ENCODE data around the gene RAB2B.

RAB2B gene

DNA sequence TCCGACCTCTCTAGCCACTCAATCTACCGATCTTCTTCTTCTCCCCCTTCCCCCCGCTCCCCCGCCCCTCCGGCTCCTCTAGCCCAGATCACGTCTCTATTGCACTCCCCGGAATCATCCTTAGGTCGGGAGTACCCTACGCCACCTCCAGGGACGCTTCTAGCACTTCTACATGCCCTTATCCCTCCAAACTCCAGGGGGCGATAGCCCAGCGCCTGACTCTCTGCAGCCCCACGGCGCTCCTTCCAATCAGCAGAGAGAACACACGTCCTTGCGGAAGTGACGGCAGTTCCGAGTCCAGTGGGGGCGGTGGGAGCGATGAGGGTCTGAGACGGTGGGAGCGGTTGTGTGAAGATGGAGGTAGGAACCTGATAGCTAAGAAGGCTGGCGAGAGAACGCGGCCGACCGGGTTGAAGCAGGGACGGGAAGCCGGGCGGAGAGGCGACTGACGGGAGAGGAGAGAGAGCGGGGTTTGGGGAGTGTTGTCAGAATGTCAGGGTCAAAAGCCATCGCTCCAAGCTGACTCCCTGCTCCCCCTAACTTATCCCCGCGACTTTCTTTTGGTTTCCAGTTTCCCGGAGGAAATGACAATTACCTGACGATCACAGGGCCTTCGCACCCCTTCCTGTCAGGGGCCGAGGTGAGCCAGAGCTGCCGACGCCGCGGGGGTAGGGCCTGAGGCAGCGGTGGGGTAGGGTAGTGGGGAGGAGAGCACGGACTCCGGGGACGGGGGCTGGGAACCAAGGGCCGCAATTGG, at the start of gene RAB2B, which contains the start of gene TOX4:
Gene RAB2B, minus strand, starts transcription at position 35 of the 757 bp plus-strand sequence. CDS start 87 bp downstream, outside the sequence.
Gene TOX4, plus strand, starts transcription at position 271 of the 757 bp plus-strand sequence. Its CDS starts 84 bp downstream, at position 355.
- Histone ChIP-seq H3K27ac (peak within 1 kb of the TSS; percentile 93), H3K4me3 (peak within 1 kb of the TSS; percentile 95)
- peak; percentile 94 for TF ChIP-seq CTCF (IDR thresholded peaks at IDR 0.05)
- peak; percentile 98 for DNase-seq (ENCODE audit: low spot score)

DNA sequence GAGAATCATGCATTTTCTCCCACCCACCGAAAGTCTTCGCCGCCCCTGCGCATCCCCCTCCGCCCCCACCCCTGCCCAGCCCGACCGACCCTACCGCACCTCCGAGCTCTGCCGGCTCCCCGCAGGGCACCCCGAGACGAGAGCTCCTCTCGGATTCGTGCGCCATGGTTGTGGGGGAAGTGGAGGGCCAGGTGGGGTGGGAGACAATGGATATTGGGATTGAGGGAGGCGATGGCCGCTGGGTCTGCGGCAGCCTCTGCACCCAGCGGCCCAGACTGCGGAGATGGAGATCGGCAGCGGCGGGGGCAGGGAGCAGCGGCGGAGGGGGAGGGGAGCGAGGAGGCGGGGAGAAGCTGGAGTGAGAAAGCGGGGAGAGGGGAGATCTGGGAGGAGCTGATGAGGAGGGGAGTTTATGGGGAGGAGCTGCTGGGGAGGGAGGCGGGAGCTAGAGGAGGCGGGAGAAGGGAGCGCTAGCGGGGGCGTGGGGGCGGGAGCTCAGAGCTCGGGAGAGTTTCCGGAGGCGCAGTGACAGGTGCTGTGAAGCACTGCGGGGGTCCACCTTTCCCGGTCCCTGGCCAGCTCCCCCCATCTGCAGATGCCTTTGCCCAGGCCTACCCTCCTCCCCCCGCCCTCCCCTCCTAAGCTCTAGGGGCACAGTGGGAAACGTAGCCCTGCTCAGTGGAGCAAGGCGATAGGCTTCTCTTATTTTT, 49.4 kb upstream of the RAB2B start, which contains the start of gene SALL2:
Gene SALL2, minus strand, starts transcription at position 385 of the 710 bp plus-strand sequence. Its CDS starts 219 bp downstream, at position 166.
- Histone ChIP-seq H3K4me3 (peak within 1 kb of the TSS; percentile 98), H3K27ac (peak within 1 kb of the TSS; percentile 68 to 87)
- no peak for TF ChIP-seq CTCF (IDR thresholded peaks at IDR 0.05)
- DNase-seq (ENCODE audit: low spot score): no peak

GRCh38 chr14:21525571-21525961, 48.8 kb upstream of the RAB2B start:
- DNase-seq (ENCODE audit: low spot score): no peak
- no peak for TF ChIP-seq CTCF (IDR thresholded peaks at IDR 0.05)
- H3K27ac ChIP-seq: peak overlapping the region; percentile 68 to 87
- peak overlapping the region; percentile 98 for H3K4me3 ChIP-seq

- Histone ChIP-seq H3K4me3 (peak overlapping the region; percentile 98), H3K27ac (peak overlapping the region; percentile 68 to 87)
- DNase-seq (ENCODE audit: low spot score): no peak
- TF ChIP-seq CTCF (IDR thresholded peaks at IDR 0.05): no peak
These were observed 48.1 kb upstream of the RAB2B start for GRCh38 chr14:21524575-21525490.

GRCh38 chr14:21523203-21523602, 46.4 kb upstream of the RAB2B start:
- no peak for TF ChIP-seq CTCF (IDR thresholded peaks at IDR 0.05)
- no peak overlapping the region for H3K27ac ChIP-seq
- H3K4me3 ChIP-seq: no peak overlapping the region
- no peak for DNase-seq (ENCODE audit: low spot score)

DNA sequence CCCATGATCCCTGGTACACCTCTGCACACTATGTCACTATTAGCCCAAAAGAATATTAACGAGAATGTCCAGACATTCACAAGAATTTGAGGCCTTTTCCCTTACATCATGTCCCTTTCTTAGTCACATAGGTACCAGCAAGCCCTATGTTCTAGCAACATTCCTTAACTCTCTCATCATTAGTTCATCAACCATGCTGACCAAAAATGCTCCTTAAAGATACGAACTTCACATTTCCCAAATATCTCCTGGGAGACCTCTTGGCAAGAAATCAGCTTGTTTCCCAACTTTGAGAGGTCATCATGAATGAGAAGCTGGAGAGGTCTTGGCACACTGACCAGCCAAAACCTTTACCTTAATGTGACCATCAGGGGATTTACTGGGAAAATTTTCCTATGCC, 44.7 kb upstream of the RAB2B start:
- Histone ChIP-seq H3K27ac (no peak overlapping the region), H3K4me3 (no peak overlapping the region)
- no peak for DNase-seq (ENCODE audit: low spot score)
- no peak for TF ChIP-seq CTCF (IDR thresholded peaks at IDR 0.05)

All from coronary artery (tissue), 2 donors.